Heart left ventricle (tissue), 16 donors: ENCODE results near the gene SPOPL. TPM values are rescaled to one million over a fixed set of nuclear protein-coding genes. Genes with fewer than 3 reads are reported as not detected.

Source experiments
- ATAC-seq, 4 donors: fragments of 200-7000 bp; cut with Tn5 transposase; one replicate each; pipeline ENCODE4 v1.9.1; 2020 to 2022; ENCODE audit warnings: moderate library complexity in 4 of 4, mild to moderate bottlenecking in 3 of 4, moderate number of reproducible peaks in 1 of 4
- DNase-seq, 5 donors: peaks; one replicate each; pipeline ENCODE4 v3.0.0-alpha.2; 2020
- H3K27ac ChIP-seq, 12 donors: fragments of 200-600 bp; sonication (generic) in 4 of 12; one replicate each; pipeline versions ENCODE4 v1.5.0 to v1.8.0; 2016 to 2022; ENCODE audit warnings: mild to moderate bottlenecking in 2 of 12
- H3K27me3 ChIP-seq, 9 donors: fragments of 200-600 bp; sonication (generic) in 2 of 9; one replicate each; pipeline versions ENCODE4 v1.5.1 to v1.8.0; 2016 to 2022; ENCODE audit warnings: mild to moderate bottlenecking in 3 of 9
- H3K36me3 ChIP-seq, 9 donors: fragments of 200-600 bp; sonication (generic) in 2 of 9; one replicate each; pipeline versions ENCODE4 v1.5.0 to v1.8.0; 2018 to 2022; ENCODE audit warnings: mild to moderate bottlenecking in 2 of 9
- H3K4me1 ChIP-seq, 12 donors: fragments of 200-600 bp; sonication (generic) in 4 of 12; one replicate each; pipeline versions ENCODE4 v1.5.0 to v1.8.0; 2016 to 2022; ENCODE audit warnings: mild to moderate bottlenecking in 3 of 12
- H3K4me3 ChIP-seq, 12 donors: fragments of 200-600 bp; sonication (generic) in 4 of 12; one replicate each; pipeline versions ENCODE4 v1.5.0 to v1.8.0; 2017 to 2022; ENCODE audit warnings: mild to moderate bottlenecking in 9 of 12, moderate library complexity in 4 of 12
- H3K9me3 ChIP-seq, 12 donors: fragments of 200-600 bp; sonication (generic) in 4 of 12; one replicate each; pipeline versions ENCODE4 v1.5.0 to v1.8.0; 2016 to 2022; ENCODE audit warnings: mild to moderate bottlenecking in 1 of 12
- POLR2A ChIP-seq, 2 donors: fragments of 450-650 bp; IDR thresholded peaks; one replicate each; pipeline ENCODE4 v1.6.1; 2017; ENCODE audit warnings: antibody characterized with exemption in 2 of 2, mild to moderate bottlenecking in 2 of 2, moderate library complexity in 2 of 2
- WGBS, 4 donors: extraction: QIAGEN DNeasy Blood & Tissue Kit in 2 of 4; methylation state at CpG; one replicate each; pipeline versions ENCODE4 v1.1.5 to v1.1.7; 2013 to 2018; 5-methylcytosine and 5-hydroxymethylcytosine counted together
- intact Hi-C, 10 donors: fragments of 100-400 bp; cut with DNase I; formaldehyde crosslinking; loops; one replicate each; pipeline versions ENCODE4 v1.11.1 to v1.14.2; 2022
- polyA plus RNA-seq, 2 donors: library from polyadenylated mRNA; stranded (reverse); fragments of 200-250 nt; gene quantifications; one replicate each; pipeline ENCODE4 v1.2.3, GENCODE V29; 2013
- total RNA-seq, 9 donors: library from RNA; depleted of rRNA in 2 of 9; stranded (reverse); fragments of >200 nt in 2 of 9; fragmentation: NEBNext Ultra II Directional in 3 of 9; extraction: Animal tissue kit (Norgen Biotek cat#: 25700) in 3 of 9; gene quantifications; one replicate each; pipeline versions ENCODE4 v1.1.0 to v1.2.4, GENCODE V29; 2016 to 2023
- TF ChIP-seq, protein P1 (sequence below), 12 donors: fragments of 200-600 bp; sonication (generic) in 4 of 12; IDR thresholded peaks; one replicate each; pipeline versions ENCODE4 v1.5.0 to v1.8.0; 2018 to 2022; ENCODE audit warnings: antibody characterized with exemption in 12 of 12, mild to moderate bottlenecking in 5 of 12
- donor health status: ischemic (EF 13 %, LVEDD 7.1; RV severe dilation, severe dysfunction).
- donor health status: healthy with polysubstance abuse.
- donor health status: DM: no; HTN: yes; CAD: no.
- donor health status: DM: no; HTN: no; CAD: no.
- donor health status: ischemic (EF 25% LVEDD 6.9; RV normal size, moderate dysfunction).
- donor health status: ischemic (EF 25% LVEDD 5.7; RV mildly dilated, moderate dysfunction).
- donor health status: healthy.
- donor health status: DM: yes; HTN: yes; CAD: no.
- donor health status: ischemic (EF 35%, LVEDD 5.7; RV mildly dilated, moderate dysfunction).
- donor health status: nonischemic (EF 11% LVEDD 7.7; RV severe dilation, severe dysfunction).
- donor health status: DM: yes; HTN: yes; CAD: no.
- donor health status: PGD.
- donor health status: ischemic (EF 29% LVEDD 5.4; RV normal size, mild dysfunction).
- donor health status: nonischemic (EF 23%, LVEDD 6.1; RV moderate dilation, normal function).

SPOPL gene
- total and polyA plus RNA-seq, 11 donors, result 3.0 to 20.6 (median 14.9) TPM

DNA sequence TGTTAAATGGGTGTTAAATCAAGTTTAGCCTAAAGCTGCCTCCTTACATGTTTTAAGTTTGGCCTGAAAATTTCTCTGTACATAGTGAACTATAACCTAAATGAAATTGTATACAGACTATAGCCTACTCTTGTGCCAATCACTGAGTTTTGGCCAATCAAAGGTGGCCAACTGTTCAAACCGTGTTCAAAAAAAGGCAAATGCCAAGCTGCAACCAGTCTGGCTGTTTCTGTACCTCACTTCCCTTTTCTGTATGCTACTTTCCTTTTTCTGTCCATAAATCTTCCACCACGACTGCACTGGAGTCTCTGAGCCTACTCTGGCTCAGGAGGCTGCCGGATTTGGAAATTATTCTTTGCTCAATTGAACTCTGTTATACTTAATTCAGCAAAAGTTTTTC lies 121.0 kb downstream of the SPOPL start:
- 78 to 87% (median 81%) methylated on average over 3 of the region's 3 CpGs for WGBS, 4 donors
- no peaks in the 10 kb centered on the region for H3K36me3 ChIP-seq
- H3K9me3 ChIP-seq, result no peaks in the 10 kb centered on the region
- H3K27me3 ChIP-seq, result no peaks in the 10 kb centered on the region
- no peak for TF ChIP-seq POLR2A (IDR thresholded peaks at IDR 0.05)
- TF ChIP-seq, protein P1, sequence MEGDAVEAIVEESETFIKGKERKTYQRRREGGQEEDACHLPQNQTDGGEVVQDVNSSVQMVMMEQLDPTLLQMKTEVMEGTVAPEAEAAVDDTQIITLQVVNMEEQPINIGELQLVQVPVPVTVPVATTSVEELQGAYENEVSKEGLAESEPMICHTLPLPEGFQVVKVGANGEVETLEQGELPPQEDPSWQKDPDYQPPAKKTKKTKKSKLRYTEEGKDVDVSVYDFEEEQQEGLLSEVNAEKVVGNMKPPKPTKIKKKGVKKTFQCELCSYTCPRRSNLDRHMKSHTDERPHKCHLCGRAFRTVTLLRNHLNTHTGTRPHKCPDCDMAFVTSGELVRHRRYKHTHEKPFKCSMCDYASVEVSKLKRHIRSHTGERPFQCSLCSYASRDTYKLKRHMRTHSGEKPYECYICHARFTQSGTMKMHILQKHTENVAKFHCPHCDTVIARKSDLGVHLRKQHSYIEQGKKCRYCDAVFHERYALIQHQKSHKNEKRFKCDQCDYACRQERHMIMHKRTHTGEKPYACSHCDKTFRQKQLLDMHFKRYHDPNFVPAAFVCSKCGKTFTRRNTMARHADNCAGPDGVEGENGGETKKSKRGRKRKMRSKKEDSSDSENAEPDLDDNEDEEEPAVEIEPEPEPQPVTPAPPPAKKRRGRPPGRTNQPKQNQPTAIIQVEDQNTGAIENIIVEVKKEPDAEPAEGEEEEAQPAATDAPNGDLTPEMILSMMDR (IDR thresholded peaks at IDR 0.05), result no peak
- ATAC-seq (no peak), DNase-seq (no peak)
- H3K4me1 ChIP-seq, result peaks cover 0 to 5% (median 0%) of the 10 kb centered on the region in 12 donors
- intact Hi-C loops, result no loop called here
- no peak overlapping the region for H3K4me3 ChIP-seq
- H3K27ac ChIP-seq, result no peak overlapping the region
